BLaER1 treated with 17β-estradiol and CSF1 and Interleukin-3, amounts not matched to agents 10 nM and 100 nM (cell line): ENCODE results near the gene SOHLH1.
"Not testable (repeated sequence)": the region's sequence is repeated elsewhere in the genome, so short reads cannot be mapped to it uniquely, and the experiment has no call there.

Experiments
- H3K27ac ChIP-seq, 11 experiments: shearing (Covaris generic); formaldehyde crosslinking; 2 replicates each; pipeline ENCODE4 v1.8.1; 2022
- H3K27me3 ChIP-seq, 11 experiments: shearing (Covaris generic); formaldehyde crosslinking; 2 replicates each; pipeline ENCODE4 v1.8.1; 2022
- H3K36me3 ChIP-seq, 11 experiments: shearing (Covaris generic); formaldehyde crosslinking; 2 replicates each; pipeline ENCODE4 v1.8.1; 2022
- H3K4me1 ChIP-seq, 10 experiments: shearing (Covaris generic); formaldehyde crosslinking; 2 replicates each; pipeline ENCODE4 v1.8.1; 2022
- H3K4me2 ChIP-seq, 11 experiments: shearing (Covaris generic); formaldehyde crosslinking; 2 replicates each; pipeline ENCODE4 v1.8.1; 2022
- H3K4me3 ChIP-seq, 10 experiments: shearing (Covaris generic); formaldehyde crosslinking; 2 replicates each; pipeline ENCODE4 v1.8.1; 2022
- H3K9ac ChIP-seq, 11 experiments: shearing (Covaris generic); formaldehyde crosslinking; 2 replicates each; pipeline ENCODE4 v1.8.1; 2022
- H3K9me3 ChIP-seq, 11 experiments: shearing (Covaris generic); formaldehyde crosslinking; replicated peaks in 1 of 11; 2 replicates each; pipeline ENCODE4 v1.8.1; 2022
- H4K20me1 ChIP-seq, 11 experiments: shearing (Covaris generic); formaldehyde crosslinking; 2 replicates each; pipeline ENCODE4 v1.8.1; 2022
- Cebpa-rat ChIP-seq, 11 experiments: shearing (Covaris generic); IDR thresholded peaks; 2 replicates each; pipeline ENCODE4 v1.8.1; 2022

SOHLH1 gene

DNA sequence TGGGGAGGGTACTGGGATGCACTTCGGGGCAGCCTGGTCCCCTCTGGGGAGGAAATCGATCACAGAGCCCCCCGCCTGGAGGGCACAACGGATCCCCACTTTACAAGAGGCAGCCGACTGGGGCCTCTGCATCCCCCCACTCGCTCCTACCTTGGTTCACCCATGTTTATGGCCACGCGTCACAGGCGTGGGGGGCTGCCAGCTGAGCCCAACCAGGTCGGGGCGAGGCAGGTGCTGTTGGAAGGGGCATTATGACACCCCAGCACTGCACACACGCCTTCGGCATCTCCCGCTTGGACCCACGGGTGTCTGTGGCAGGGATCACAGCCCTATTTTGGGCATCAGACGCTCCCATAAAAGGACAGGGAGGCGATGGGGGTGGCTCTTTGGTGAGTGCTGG lies 14.6 kb downstream of the SOHLH1 start:
- Histone ChIP-seq H4K20me1 (peaks cover 0 to 25% (median 0%) of the 10 kb centered on the region in 11 experiments; a peak in 1 of 22 replicates), H3K27me3 (no peaks in the 10 kb centered on the region), H3K27ac (no peak overlapping the region), H3K4me2 (no peak overlapping the region), H3K9ac (no peak overlapping the region), H3K4me1 (peaks cover 0 to 6% (median 0%) of the 10 kb centered on the region in 10 experiments; a peak in 4 of 20 replicates), H3K9me3 (no peaks in the 10 kb centered on the region), H3K4me3 (no peak overlapping the region), H3K36me3 (no peaks in the 10 kb centered on the region)
- no peak for TF ChIP-seq Cebpa-rat (IDR thresholded peaks at IDR 0.05)

DNA sequence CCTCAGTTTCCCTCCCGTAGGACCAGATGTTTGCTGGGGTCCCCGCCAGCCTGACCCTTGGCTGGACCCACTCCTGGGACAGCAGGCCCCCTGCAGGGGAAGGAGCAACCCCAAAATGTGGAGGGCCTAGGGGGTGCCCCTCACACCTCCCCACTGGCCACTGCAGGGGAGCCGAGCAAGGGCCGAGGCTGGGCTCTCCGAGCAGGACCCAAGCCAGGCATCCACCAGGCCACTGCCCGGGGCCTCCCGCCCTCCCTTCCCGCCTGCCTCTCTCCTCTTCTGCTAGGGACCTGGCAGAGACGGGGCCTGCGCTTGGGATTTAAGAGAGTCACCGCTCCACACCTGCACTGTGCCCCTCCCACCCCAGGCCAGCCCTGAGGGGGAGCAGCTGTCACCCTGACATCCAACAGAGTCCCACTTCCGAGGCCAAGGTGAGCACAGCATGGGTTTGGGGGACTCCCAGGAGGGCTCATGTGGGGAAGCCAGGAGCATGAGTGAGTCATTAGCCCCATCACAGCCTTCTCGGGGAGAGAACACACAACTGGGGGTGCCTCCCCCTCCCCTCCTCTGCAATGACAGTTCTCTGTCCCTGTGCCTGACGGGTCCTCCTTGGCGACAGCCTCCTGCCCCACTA lies 15.8 kb downstream of the SOHLH1 start:
- Histone ChIP-seq H3K9ac (no peak overlapping the region), H3K4me1 (peaks cover 0 to 6% (median 0%) of the 10 kb centered on the region in 10 experiments; a peak in 4 of 20 replicates), H3K4me3 (no peak overlapping the region), H4K20me1 (peaks cover 0 to 18% (median 0%) of the 10 kb centered on the region in 11 experiments; a peak in 2 of 22 replicates), H3K27ac (no peak overlapping the region), H3K9me3 (no peaks in the 10 kb centered on the region), H3K4me2 (no peak overlapping the region), H3K27me3 (no peaks in the 10 kb centered on the region), H3K36me3 (no peaks in the 10 kb centered on the region)
- TF ChIP-seq Cebpa-rat (IDR thresholded peaks at IDR 0.05) = no peak

DNA sequence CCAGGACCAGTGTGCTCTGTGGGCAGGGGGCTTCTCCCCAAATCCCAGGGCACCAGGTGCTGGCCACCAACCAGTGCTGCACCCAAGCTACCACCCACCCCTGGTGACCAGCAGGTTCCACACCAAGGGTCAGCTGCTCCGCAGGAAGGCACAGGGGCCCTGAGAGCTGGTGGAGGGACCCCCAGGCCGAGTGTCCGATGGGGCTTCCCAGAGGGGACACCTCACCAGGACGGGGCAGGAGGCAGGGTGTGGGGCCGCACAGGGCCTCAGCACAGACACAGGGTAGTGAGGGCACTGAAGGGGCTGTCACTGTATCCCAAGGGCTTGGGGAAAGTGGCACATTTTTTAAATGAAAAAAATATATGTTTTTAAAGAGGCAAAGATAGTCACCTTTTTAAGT lies 18.1 kb downstream of the SOHLH1 start:
- H3K27ac ChIP-seq = no peak overlapping the region
- no peak overlapping the region for H3K9ac ChIP-seq
- no peaks in the 10 kb centered on the region for H3K9me3 ChIP-seq
- H3K4me3 ChIP-seq = no peak overlapping the region
- H3K27me3 ChIP-seq = no peaks in the 10 kb centered on the region
- TF ChIP-seq Cebpa-rat (IDR thresholded peaks at IDR 0.05) = no peak
- no peak overlapping the region for H3K4me2 ChIP-seq
- peaks cover 0 to under 1% (median 0%) of the 10 kb centered on the region in 10 experiments; a peak in 3 of 20 replicates for H3K4me1 ChIP-seq
- H4K20me1 ChIP-seq = peaks cover 0 to 5% (median 0%) of the 10 kb centered on the region in 11 experiments; a peak in 3 of 22 replicates
- H3K36me3 ChIP-seq = no peaks in the 10 kb centered on the region

DNA sequence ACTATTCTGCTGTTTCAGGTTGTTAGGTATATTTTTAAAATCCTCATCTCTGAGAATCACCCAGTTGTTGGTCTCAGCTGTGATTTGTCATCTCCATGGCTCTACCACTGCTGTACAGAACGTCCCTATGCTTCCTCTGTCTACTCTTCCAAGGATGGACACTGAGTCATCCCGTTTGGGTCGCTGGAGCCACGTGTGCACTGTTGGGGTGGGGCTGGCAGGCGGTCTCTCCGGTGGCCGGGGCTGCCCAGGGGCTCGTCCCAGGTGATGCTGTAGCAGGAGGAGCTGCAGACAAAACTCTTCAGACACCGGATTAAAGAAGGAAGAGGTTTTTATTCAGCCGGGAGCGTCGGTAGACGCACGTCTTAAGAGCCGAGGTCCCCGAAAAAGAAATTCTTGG lies 19.2 kb downstream of the SOHLH1 start:
- Histone ChIP-seq H4K20me1 (peaks cover 0 to 5% (median 0%) of the 10 kb centered on the region in 11 experiments; a peak in 3 of 22 replicates), H3K9ac (no peak overlapping the region), H3K36me3 (no peaks in the 10 kb centered on the region), H3K4me2 (no peak overlapping the region), H3K9me3 (no peaks in the 10 kb centered on the region), H3K27me3 (no peaks in the 10 kb centered on the region), H3K4me1 (no peaks in the 10 kb centered on the region), H3K27ac (no peak overlapping the region), H3K4me3 (no peak overlapping the region)
- TF ChIP-seq Cebpa-rat (IDR thresholded peaks at IDR 0.05) = no peak

DNA sequence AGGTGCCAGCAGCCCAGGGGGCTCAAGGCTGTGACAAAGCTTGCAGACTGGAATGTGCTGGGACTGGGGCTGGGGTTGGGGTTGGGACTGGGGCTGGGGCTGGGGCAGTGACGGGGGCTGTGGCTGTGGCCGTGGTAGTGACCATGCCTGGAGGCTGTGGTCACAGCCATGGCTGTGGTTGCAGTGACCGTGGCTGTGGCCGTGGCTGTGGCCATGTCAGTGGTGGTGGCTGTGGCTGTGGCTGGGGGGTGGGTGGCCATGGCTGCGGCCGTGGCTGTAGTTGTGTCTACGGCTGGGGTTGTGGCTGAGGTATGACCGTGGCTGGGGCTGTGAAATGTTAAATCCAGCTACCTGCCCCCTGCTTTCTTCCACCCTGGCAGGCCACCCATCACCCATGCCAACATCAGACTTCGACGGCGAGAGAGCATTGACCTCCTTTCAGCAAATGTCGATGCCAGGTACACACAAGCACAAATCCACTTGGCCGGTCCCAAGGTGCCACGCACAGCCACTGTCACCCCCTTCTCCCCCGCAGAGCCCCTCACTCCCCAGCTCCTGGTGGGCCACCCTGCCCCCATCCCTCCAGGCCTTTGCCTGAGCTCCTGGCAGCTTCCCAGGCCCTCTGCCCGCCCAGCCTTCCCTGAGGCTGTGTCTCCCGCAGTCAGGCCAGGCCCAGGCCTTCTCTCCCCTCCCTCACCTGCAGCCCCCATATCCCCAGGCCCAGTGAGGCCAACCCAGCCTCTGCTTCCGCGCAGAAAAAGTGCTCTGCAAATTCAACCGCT lies 20.9 kb downstream of the SOHLH1 start:
- H3K4me1 ChIP-seq = no peaks in the 10 kb centered on the region
- H3K36me3 ChIP-seq = no peaks in the 10 kb centered on the region
- no peaks in the 10 kb centered on the region for H3K27me3 ChIP-seq
- no peak overlapping the region for H3K27ac ChIP-seq
- no peaks in the 10 kb centered on the region for H3K9me3 ChIP-seq
- TF ChIP-seq Cebpa-rat (IDR thresholded peaks at IDR 0.05) = no peak
- H3K4me3 ChIP-seq = no peak overlapping the region
- H4K20me1 ChIP-seq = peaks cover 0 to 5% (median 0%) of the 10 kb centered on the region in 11 experiments; a peak in 3 of 22 replicates
- no peak overlapping the region for H3K4me2 ChIP-seq
- no peak overlapping the region for H3K9ac ChIP-seq

DNA sequence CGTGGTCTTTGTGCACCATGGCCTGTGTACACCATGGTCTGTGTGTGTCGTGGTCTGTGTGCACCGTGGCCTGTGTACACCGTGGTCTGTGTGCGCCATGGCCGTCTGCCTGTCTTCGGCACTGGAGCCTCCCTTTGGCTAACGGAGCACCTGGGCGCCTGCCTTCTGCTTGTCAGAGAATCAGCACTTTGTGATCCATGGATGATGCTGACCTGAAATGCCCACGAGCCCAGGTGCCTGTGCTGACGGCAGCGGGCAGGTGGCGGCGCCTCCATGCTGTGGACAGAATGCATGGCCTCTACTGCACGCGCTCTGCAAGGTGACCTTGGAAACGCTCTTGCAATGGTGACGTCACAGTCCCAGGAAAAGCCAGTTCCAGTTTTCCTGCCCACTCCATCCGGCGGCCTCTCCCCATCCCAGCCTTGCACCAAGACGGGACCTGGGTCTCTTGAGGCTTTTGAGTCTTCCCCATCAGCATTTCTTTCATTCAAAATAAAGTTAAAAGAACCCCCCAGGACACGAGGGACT lies 21.6 kb downstream of the SOHLH1 start:
- no peaks in the 10 kb centered on the region for H3K36me3 ChIP-seq
- no peak overlapping the region for H3K4me3 ChIP-seq
- peaks cover 0 to 5% (median 0%) of the 10 kb centered on the region in 11 experiments; a peak in 3 of 22 replicates for H4K20me1 ChIP-seq
- no peak overlapping the region for H3K27ac ChIP-seq
- H3K9ac ChIP-seq = no peak overlapping the region
- H3K27me3 ChIP-seq = no peaks in the 10 kb centered on the region
- H3K4me1 ChIP-seq = no peaks in the 10 kb centered on the region
- no peak overlapping the region for H3K4me2 ChIP-seq
- TF ChIP-seq Cebpa-rat (IDR thresholded peaks at IDR 0.05) = no peak
- no peaks in the 10 kb centered on the region for H3K9me3 ChIP-seq

DNA sequence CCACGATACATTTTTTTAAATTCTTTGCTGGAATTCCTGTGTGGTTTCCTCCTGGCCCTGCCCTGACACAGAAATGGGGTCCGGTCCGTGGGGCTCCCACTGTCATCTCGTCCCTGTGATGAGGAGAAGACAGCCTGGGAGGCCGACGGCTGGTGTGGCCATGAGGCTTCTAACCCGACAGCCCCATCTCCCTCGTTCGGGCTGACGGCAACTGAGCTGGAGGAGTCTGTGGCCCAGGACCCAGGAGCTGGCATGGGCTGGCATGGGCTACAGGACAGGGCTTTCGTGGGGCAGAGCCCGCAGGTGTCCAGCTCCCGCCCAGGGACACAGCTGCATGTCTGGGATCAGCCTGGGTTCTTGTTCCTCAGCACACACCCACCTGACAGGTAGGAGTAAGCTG lies 22.4 kb downstream of the SOHLH1 start:
- no peak overlapping the region for H3K4me2 ChIP-seq
- no peak overlapping the region for H3K9ac ChIP-seq
- no peaks in the 10 kb centered on the region for H3K9me3 ChIP-seq
- H3K36me3 ChIP-seq = no peaks in the 10 kb centered on the region
- H3K27ac ChIP-seq = no peak overlapping the region
- no peaks in the 10 kb centered on the region for H3K27me3 ChIP-seq
- no peak for TF ChIP-seq Cebpa-rat (IDR thresholded peaks at IDR 0.05)
- no peak overlapping the region for H3K4me3 ChIP-seq
- no peaks in the 10 kb centered on the region for H3K4me1 ChIP-seq
- peaks cover 0 to 3% (median 0%) of the 10 kb centered on the region in 11 experiments; a peak in 3 of 22 replicates for H4K20me1 ChIP-seq

DNA sequence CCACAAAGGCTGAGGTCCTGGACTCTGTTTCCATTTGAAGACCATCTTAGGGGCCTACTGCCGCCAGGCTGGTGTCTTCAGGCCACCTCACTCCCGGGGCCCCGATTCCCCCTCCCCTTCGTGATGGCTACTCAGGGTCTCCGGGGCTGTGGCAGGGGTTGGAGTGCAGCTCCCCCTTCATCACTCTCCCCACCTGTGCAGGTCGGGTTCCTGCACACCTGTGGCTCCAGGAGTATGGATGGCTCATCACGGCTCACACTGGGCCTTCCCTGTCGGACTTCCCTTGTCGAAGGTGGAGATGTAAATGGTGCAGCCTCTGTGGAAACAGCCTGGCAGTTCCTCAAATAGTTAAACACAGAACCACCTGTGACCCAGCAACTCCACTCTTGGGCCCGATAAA lies 24.3 kb downstream of the SOHLH1 start:
- Histone ChIP-seq H3K27ac (no peak overlapping the region), H3K27me3 (no peaks in the 10 kb centered on the region), H3K4me2 (no peak overlapping the region), H3K9ac (no peak overlapping the region), H3K9me3 (peaks cover 0 to under 1% (median 0%) of the 10 kb centered on the region in 11 experiments; a peak in 2 of 22 replicates), H3K4me1 (no peaks in the 10 kb centered on the region), H3K36me3 (no peaks in the 10 kb centered on the region), H4K20me1 (peaks cover 0 to 3% (median 0%) of the 10 kb centered on the region in 11 experiments; a peak in 2 of 22 replicates), H3K4me3 (no peak overlapping the region)
- TF ChIP-seq Cebpa-rat (IDR thresholded peaks at IDR 0.05) = no peak

DNA sequence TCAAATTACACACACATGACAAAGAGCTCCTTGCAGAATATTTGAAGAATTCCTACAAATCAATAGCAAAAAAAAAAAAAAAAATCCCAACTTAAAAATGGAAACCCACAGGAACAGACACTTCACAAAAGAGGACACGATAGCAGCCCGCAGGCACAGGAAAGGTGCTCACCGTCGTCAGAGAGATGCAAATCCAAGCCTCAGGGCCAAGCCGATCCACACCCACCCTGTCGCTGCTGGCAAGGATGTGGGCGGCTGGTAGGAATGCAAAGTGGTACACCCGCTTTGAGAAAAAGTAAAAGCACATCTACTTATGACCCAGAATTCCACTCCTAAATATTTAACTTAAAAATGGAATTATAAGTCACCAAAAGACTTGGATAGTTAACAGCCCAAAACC lies 25.3 kb downstream of the SOHLH1 start:
- Histone ChIP-seq H3K4me2 (no peak overlapping the region), H3K27ac (no peak overlapping the region), H3K9ac (no peak overlapping the region), H3K27me3 (no peaks in the 10 kb centered on the region), H3K36me3 (no peaks in the 10 kb centered on the region), H3K9me3 (peaks cover 5 to 11% (median 8%) of the 10 kb centered on the region in 11 experiments; a peak in 14 of 22 replicates), H3K4me3 (no peak overlapping the region), H3K4me1 (no peaks in the 10 kb centered on the region), H4K20me1 (peaks cover 0 to 3% (median 0%) of the 10 kb centered on the region in 11 experiments; a peak in 2 of 22 replicates)
- no peak for TF ChIP-seq Cebpa-rat (IDR thresholded peaks at IDR 0.05)

DNA sequence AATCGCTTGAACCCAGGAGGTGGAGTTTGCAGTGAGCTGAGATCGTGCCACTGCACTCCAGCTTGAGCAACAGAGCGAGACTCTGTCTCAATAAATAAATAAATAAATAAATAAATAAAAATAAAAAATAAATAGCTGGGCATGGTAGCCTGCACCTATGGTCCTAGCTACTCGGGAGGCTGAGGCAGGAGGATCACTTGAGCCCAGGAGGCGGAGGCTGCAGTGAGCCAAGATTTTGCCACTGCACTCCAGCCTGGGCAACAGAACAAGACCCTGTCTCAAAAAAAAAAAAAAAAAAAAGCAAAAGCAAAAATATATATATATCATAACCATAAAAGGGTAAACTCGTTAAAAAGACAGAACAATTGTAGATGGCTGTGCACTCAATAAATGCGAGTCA lies 26.5 kb downstream of the SOHLH1 start:
- H3K36me3 ChIP-seq = not testable (repeated sequence)

More for the DNA sequence above, 26.5 kb downstream of the SOHLH1 start:
- not testable (repeated sequence) for H3K27me3 ChIP-seq, H3K9ac ChIP-seq, H3K4me2 ChIP-seq, H3K4me1 ChIP-seq, H4K20me1 ChIP-seq, H3K27ac ChIP-seq, H3K4me3 ChIP-seq
- H3K9me3 ChIP-seq = peaks cover 6 to 16% (median 14%) of the 10 kb centered on the region in 11 experiments; a peak in 14 of 22 replicates
